Measurements from ENCODE around the gene LRRC8A.

The LRRC8A gene

DNA sequence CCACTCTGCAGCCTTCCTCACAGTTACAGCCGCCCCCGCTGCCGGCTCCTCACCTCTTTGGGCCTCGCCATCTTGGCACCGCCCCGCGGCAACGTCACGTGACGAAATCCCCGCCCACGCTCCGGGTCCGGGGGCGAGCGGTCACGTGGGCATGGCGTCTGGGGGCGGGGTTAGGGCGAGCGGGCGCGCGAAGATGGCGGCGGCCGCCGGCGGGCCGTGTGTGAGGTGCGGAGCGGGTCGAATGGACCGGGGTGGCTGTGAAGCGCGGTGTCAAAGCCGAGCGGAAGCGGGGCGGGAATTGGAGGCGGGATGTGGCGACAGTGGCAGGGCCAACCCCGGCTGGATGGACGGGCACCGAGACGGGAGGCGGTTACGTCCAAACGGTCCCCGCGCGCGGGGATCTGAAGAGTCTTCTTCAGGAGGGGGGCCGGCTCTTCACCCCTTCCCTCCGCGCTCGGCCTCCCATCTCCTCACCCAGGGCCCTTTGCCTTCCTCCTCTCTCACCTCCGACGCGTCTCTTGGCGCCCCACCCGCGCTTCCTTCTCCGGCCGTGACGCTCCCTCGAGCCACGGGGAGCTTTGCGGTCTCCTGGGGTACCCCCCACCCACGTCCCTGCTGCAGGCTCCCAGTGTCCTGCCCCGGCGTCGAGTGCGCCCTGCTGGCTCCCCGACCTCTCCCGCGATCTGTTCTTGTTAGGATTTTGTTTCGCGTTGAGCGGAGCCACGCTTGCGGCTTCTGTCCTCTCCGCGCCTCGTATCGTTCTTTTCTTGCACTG, 65.8 kb downstream of the LRRC8A start, which contains the start of the genes DOLK and NUP188 (continued):
- TF ChIP-seq SP2 (tag by site-specific recombination; IDR thresholded peaks at IDR 0.05) = peak; percentile 89
- TF ChIP-seq ZNF639 (tag by site-specific recombination; IDR thresholded peaks at IDR 0.05) = no peak; the same call in 1 of the 2 replicates
- peak; percentile 12; the same call in 1 of the 2 replicates for TF ChIP-seq ZNF623 (tag by site-specific recombination; IDR thresholded peaks at IDR 0.05)
- no peak for TF ChIP-seq ZNF549 (tag by site-specific recombination; IDR thresholded peaks at IDR 0.05)
- no peak for TF ChIP-seq ZNF529 (tag by site-specific recombination; IDR thresholded peaks at IDR 0.05; ENCODE audit: insufficient replicate concordance)
- no peak for TF ChIP-seq ZNF548 (tag by site-specific recombination; IDR thresholded peaks at IDR 0.05)
- TF ChIP-seq SETDB1 (IDR thresholded peaks at IDR 0.05; ENCODE audit: insufficient read length, low read length) = no peak
- peak; percentile 71 for TF ChIP-seq ZFP69B (tag by site-specific recombination; IDR thresholded peaks at IDR 0.05)
- no peak; the same call in 1 of the 2 replicates for TF ChIP-seq PBX3 (CRISPR knock-in tag; IDR thresholded peaks at IDR 0.05)
- TF ChIP-seq ZNF184 (tag by site-specific recombination; IDR thresholded peaks at IDR 0.05) = no peak
- TF ChIP-seq ZNF501 (tag by site-specific recombination; IDR thresholded peaks at IDR 0.05) = peak; percentile 83
- TF ChIP-seq ZNF350 (tag by site-specific recombination; IDR thresholded peaks at IDR 0.05) = no peak
- peak; percentile 90 for TF ChIP-seq KLF10 (tag by site-specific recombination; IDR thresholded peaks at IDR 0.05)
- TF ChIP-seq ZNF18 (tag by site-specific recombination; IDR thresholded peaks at IDR 0.05) = peak; percentile 51; the same call in 1 of the 2 replicates
- TF ChIP-seq, protein P1, sequence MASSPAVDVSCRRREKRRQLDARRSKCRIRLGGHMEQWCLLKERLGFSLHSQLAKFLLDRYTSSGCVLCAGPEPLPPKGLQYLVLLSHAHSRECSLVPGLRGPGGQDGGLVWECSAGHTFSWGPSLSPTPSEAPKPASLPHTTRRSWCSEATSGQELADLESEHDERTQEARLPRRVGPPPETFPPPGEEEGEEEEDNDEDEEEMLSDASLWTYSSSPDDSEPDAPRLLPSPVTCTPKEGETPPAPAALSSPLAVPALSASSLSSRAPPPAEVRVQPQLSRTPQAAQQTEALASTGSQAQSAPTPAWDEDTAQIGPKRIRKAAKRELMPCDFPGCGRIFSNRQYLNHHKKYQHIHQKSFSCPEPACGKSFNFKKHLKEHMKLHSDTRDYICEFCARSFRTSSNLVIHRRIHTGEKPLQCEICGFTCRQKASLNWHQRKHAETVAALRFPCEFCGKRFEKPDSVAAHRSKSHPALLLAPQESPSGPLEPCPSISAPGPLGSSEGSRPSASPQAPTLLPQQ (tag by site-specific recombination; IDR thresholded peaks at IDR 0.05) = peak; percentile 90
- TF ChIP-seq IKZF3 (tag by site-specific recombination; IDR thresholded peaks at IDR 0.05) = no peak
- TF ChIP-seq ZFP41 (tag by site-specific recombination; IDR thresholded peaks at IDR 0.05; ENCODE audit: borderline replicate concordance) = no peak
- no peak for TF ChIP-seq ZNF513 (tag by site-specific recombination; IDR thresholded peaks at IDR 0.05)
- no peak for TF ChIP-seq BCL11B (tag by site-specific recombination; IDR thresholded peaks at IDR 0.05; ENCODE audit: low read depth)
- TF ChIP-seq ZNF174 (tag by site-specific recombination; IDR thresholded peaks at IDR 0.05) = no peak
- TF ChIP-seq, protein P2, sequence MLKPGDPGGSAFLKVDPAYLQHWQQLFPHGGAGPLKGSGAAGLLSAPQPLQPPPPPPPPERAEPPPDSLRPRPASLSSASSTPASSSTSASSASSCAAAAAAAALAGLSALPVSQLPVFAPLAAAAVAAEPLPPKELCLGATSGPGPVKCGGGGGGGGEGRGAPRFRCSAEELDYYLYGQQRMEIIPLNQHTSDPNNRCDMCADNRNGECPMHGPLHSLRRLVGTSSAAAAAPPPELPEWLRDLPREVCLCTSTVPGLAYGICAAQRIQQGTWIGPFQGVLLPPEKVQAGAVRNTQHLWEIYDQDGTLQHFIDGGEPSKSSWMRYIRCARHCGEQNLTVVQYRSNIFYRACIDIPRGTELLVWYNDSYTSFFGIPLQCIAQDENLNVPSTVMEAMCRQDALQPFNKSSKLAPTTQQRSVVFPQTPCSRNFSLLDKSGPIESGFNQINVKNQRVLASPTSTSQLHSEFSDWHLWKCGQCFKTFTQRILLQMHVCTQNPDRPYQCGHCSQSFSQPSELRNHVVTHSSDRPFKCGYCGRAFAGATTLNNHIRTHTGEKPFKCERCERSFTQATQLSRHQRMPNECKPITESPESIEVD (tag by site-specific recombination; IDR thresholded peaks at IDR 0.05) = no peak
- no peak for TF ChIP-seq SALL2 (tag by site-specific recombination; IDR thresholded peaks at IDR 0.05; ENCODE audit: borderline replicate concordance)
- TF ChIP-seq ZFP37 (tag by site-specific recombination; IDR thresholded peaks at IDR 0.05) = peak; percentile 70; the same call in 1 of the 2 replicates
- TF ChIP-seq ZNF791 (tag by site-specific recombination; IDR thresholded peaks at IDR 0.05) = no peak
- peak; percentile 80 for TF ChIP-seq ZNF629 (tag by site-specific recombination; IDR thresholded peaks at IDR 0.05)
- TF ChIP-seq TSHZ1 (tag by site-specific recombination; IDR thresholded peaks at IDR 0.05; ENCODE audit: borderline replicate concordance) = peak; percentile 38; the same call in 1 of the 2 replicates
- peak; percentile 80 for TF ChIP-seq ZBTB48 (tag by site-specific recombination; IDR thresholded peaks at IDR 0.05)

All from HEK293 (cell line).